ENCODE results near the gene KCNF1.

Gene KCNF1

GRCh38 chr2:10947005-10947440 is 35.3 kb downstream of the KCNF1 start:
- in situ Hi-C loops (cut with HindIII; ENCODE audit: low pct_ligation_motif_present, low sequenced_read_pairs), result no loop called here
- Histone ChIP-seq H3K36me3 (replicated peaks) (no peaks in the 10 kb centered on the region), H3K27me3 (replicated peaks) (no peaks in the 10 kb centered on the region), H3K4me3 (ENCODE audit: low read depth, low read length) (no peak overlapping the region), H3K27ac (no peak overlapping the region)
- DNase-seq, result peak; percentile 37
- TF ChIP-seq CTCF (IDR thresholded peaks at IDR 0.05; ENCODE audit: low read depth, low read length, missing control alignments), result no peak

GRCh38 chr2:10947446-10948187 is 35.9 kb downstream of the KCNF1 start:
- Histone ChIP-seq H3K36me3 (replicated peaks) (no peaks in the 10 kb centered on the region), H3K4me3 (ENCODE audit: low read depth, low read length) (no peak overlapping the region), H3K27me3 (replicated peaks) (no peaks in the 10 kb centered on the region), H3K27ac (no peak overlapping the region)
- no peak for TF ChIP-seq CTCF (IDR thresholded peaks at IDR 0.05; ENCODE audit: low read depth, low read length, missing control alignments)
- in situ Hi-C loops (cut with HindIII; ENCODE audit: low pct_ligation_motif_present, low sequenced_read_pairs), result no loop called here
- DNase-seq, result no peak

- Histone ChIP-seq H3K36me3 (replicated peaks) (no peaks in the 10 kb centered on the region), H3K27me3 (replicated peaks) (no peaks in the 10 kb centered on the region), H3K4me3 (ENCODE audit: low read depth, low read length) (no peak overlapping the region), H3K27ac (no peak overlapping the region)
- DNase-seq, result no peak
- TF ChIP-seq CTCF (IDR thresholded peaks at IDR 0.05; ENCODE audit: low read depth, low read length, missing control alignments), result no peak
- in situ Hi-C loops (cut with HindIII; ENCODE audit: low pct_ligation_motif_present, low sequenced_read_pairs), result no loop called here
Measured at GRCh38 chr2:10948188-10948564, 36.4 kb downstream of the KCNF1 start.

GRCh38 chr2:10948606-10949230 is 37.0 kb downstream of the KCNF1 start:
- in situ Hi-C loops (cut with HindIII; ENCODE audit: low pct_ligation_motif_present, low sequenced_read_pairs), result no loop called here
- TF ChIP-seq CTCF (IDR thresholded peaks at IDR 0.05; ENCODE audit: low read depth, low read length, missing control alignments), result no peak
- H3K27ac ChIP-seq, result no peak overlapping the region
- H3K36me3 ChIP-seq (replicated peaks), result no peaks in the 10 kb centered on the region
- no peaks in the 10 kb centered on the region for H3K27me3 ChIP-seq (replicated peaks)
- no peak overlapping the region for H3K4me3 ChIP-seq (ENCODE audit: low read depth, low read length)
- no peak for DNase-seq

- no peak overlapping the region for H3K27ac ChIP-seq
- in situ Hi-C loops (cut with HindIII; ENCODE audit: low pct_ligation_motif_present, low sequenced_read_pairs), result no loop called here
Measured at GRCh38 chr2:10949835-10950234, 38.1 kb downstream of the KCNF1 start.

More at GRCh38 chr2:10949835-10950234, 38.1 kb downstream of the KCNF1 start:
- H3K4me3 ChIP-seq (ENCODE audit: low read depth, low read length), result no peak overlapping the region
- H3K27me3 ChIP-seq (replicated peaks), result no peaks in the 10 kb centered on the region
- H3K36me3 ChIP-seq (replicated peaks), result no peaks in the 10 kb centered on the region
- TF ChIP-seq CTCF (IDR thresholded peaks at IDR 0.05; ENCODE audit: low read depth, low read length, missing control alignments), result no peak
- no peak for DNase-seq

Measured in brain microvascular endothelial cell (primary cell).